HepG2 (cell line): ENCODE measurements around the gene VSX1. TPM values are rescaled to one million over a fixed set of nuclear protein-coding genes. Genes with fewer than 3 reads are reported as not detected.

ENCODE experiments used
- ETS1 ChIP-seq: sonication (generic); formaldehyde crosslinking; IDR thresholded peaks from 2 replicates; pipeline ENCODE4 v1.4.0; 2020; ENCODE audit warnings: missing genetic modification reagents
- GTF3A ChIP-seq: sonication (generic); formaldehyde crosslinking; conservative IDR thresholded peaks from 2 replicates; pipeline ENCODE4 v1.4.0; 2020; ENCODE audit warnings: mild to moderate bottlenecking, missing genetic modification reagents
- MED1 ChIP-seq: sonication (generic); formaldehyde crosslinking; IDR thresholded peaks from 2 replicates; pipeline ENCODE4 v1.4.0; 2020; ENCODE audit warnings: missing genetic modification reagents
- MEF2D ChIP-seq: sonication (generic); formaldehyde crosslinking; IDR thresholded peaks from 2 replicates; pipeline ENCODE4 v1.5.1; 2020; ENCODE audit warnings: mild to moderate bottlenecking, missing genetic modification reagents
- PBX2 ChIP-seq: IDR thresholded peaks from 2 replicates; pipeline ENCODE4 v1.6.1; 2016; ENCODE audit warnings: control low read depth
- RXRB ChIP-seq: IDR thresholded peaks from 2 replicates; pipeline ENCODE4 v1.6.1; 2016; ENCODE audit warnings: borderline replicate concordance, missing genetic modification reagents, missing compliant biosample characterization
- SRSF4 ChIP-seq: fragments of 200-400 bp; formaldehyde crosslinking; IDR thresholded peaks from one replicate; pipeline ENCODE4 v1.6.1; 2018; ENCODE audit warnings: mild to moderate bottlenecking, low read depth, low read length, moderate library complexity; ENCODE audit not compliant: poor library complexity, severe bottlenecking
- TERF1 ChIP-seq: sonication (generic); formaldehyde crosslinking; IDR thresholded peaks from 2 replicates; pipeline ENCODE4 v1.8.0; 2022; ENCODE audit warnings: mild to moderate bottlenecking, missing genetic modification reagents, moderate library complexity
- TP53 ChIP-seq: sonication (generic); formaldehyde crosslinking; conservative IDR thresholded peaks from 2 replicates; pipeline ENCODE4 v1.4.0; 2020; ENCODE audit warnings: missing genetic modification reagents
- ZBED4 ChIP-seq: sonication (generic); formaldehyde crosslinking; IDR thresholded peaks from 2 replicates; pipeline ENCODE4 v1.4.0; 2020; ENCODE audit warnings: missing genetic modification reagents, borderline replicate concordance
- ZBTB33 ChIP-seq: sonication (generic); formaldehyde crosslinking; IDR thresholded peaks from 2 replicates; pipeline ENCODE4 v1.4.0; 2020; ENCODE audit warnings: missing genetic modification reagents
- ZFP62 ChIP-seq: sonication (generic); formaldehyde crosslinking; IDR thresholded peaks from 2 replicates; pipeline ENCODE4 v1.4.0; 2020; ENCODE audit warnings: missing genetic modification reagents
- ZNF570 ChIP-seq: sonication (generic); formaldehyde crosslinking; IDR thresholded peaks from 2 replicates; pipeline ENCODE4 v1.4.0; 2020; ENCODE audit warnings: mild to moderate bottlenecking, missing genetic modification reagents, borderline replicate concordance
- ZNF574 ChIP-seq: sonication (generic); formaldehyde crosslinking; IDR thresholded peaks from 2 replicates; pipeline ENCODE4 v1.4.0; 2020; ENCODE audit warnings: missing genetic modification reagents
- ZNF761 ChIP-seq: sonication (generic); formaldehyde crosslinking; conservative IDR thresholded peaks from 2 replicates; pipeline ENCODE4 v1.4.0; 2020; ENCODE audit warnings: mild to moderate bottlenecking, missing genetic modification reagents
- ZNF788 ChIP-seq: sonication (generic); formaldehyde crosslinking; IDR thresholded peaks from 2 replicates; pipeline ENCODE4 v1.5.0; 2020; ENCODE audit warnings: mild to moderate bottlenecking, missing genetic modification reagents, borderline replicate concordance
- ZNF878 ChIP-seq: sonication (generic); formaldehyde crosslinking; IDR thresholded peaks from 2 replicates; pipeline ENCODE4 v1.8.1; 2023; ENCODE audit warnings: mild to moderate bottlenecking, missing genetic modification reagents, moderate library complexity
- ZSCAN22 ChIP-seq: sonication (generic); formaldehyde crosslinking; IDR thresholded peaks from 2 replicates; pipeline ENCODE4 v1.4.0; 2020; ENCODE audit warnings: mild to moderate bottlenecking, missing genetic modification reagents
- polyA plus RNA-seq, 8 experiments: library from polyadenylated mRNA; depleted of rRNA in 3 of 8; stranded (reverse) in 7 of 8; unstranded in 1 of 8; fragments of >200 nt; fragmentation: Illumina TruSeq in 4 of 8; extraction: Trizol in 4 of 8; gene quantifications; 2 replicates each; pipeline versions ENCODE4 v1.2.1 to v1.2.3, GENCODE V29; 2011 to 2016; ENCODE audit warnings: low read depth in 4 of 8, missing spikeins in 1 of 8, mixed read lengths in 1 of 8; ENCODE audit not compliant: insufficient read depth in 1 of 8
- total RNA-seq, 5 experiments: library from RNA; depleted of rRNA; stranded (reverse); fragments of >200 nt; fragmentation: Illumina TruSeq; extraction: Trizol; gene quantifications; 2 replicates each; pipeline ENCODE4 v1.2.3, GENCODE V29; 2016; ENCODE audit warnings: low read depth in 1 of 5

The VSX1 gene
- total and polyA plus RNA-seq, 2 of the 13 experiments (the other 11 are each of a cell fraction or from before 2014, with no cell fraction given) = 0.04 TPM; not detected in 1

- 0 out of 2 replicates have a peak, but pooled peaks have one; percentile 35 for TF ChIP-seq ZBED4 (CRISPR knock-in tag)
- TF ChIP-seq RXRB (CRISPR knock-in tag) = peak; percentile 17; the same call in 1 of the 2 replicates
- TF ChIP-seq ZSCAN22 (CRISPR knock-in tag) = no peak
- TF ChIP-seq ZNF878 (CRISPR knock-in tag) = no peak
- no peak for TF ChIP-seq MED1 (CRISPR knock-in tag)
- TF ChIP-seq ZBTB33 (CRISPR knock-in tag) = peak; percentile 87
- no peak for TF ChIP-seq TERF1 (CRISPR knock-in tag)
- TF ChIP-seq ZNF761 (CRISPR knock-in tag) = no peak
- TF ChIP-seq SRSF4 = no peak
- no peak for TF ChIP-seq ZNF570 (CRISPR knock-in tag)
- TF ChIP-seq TP53 (CRISPR knock-in tag) = no peak
- no peak for TF ChIP-seq ZFP62 (CRISPR knock-in tag)
- no peak for TF ChIP-seq ETS1 (CRISPR knock-in tag)
- TF ChIP-seq ZNF574 = no peak
- TF ChIP-seq PBX2 (CRISPR knock-in tag) = no peak
- TF ChIP-seq ZNF788 (CRISPR knock-in tag) = peak; percentile 33; the same call in 1 of the 2 replicates
- TF ChIP-seq GTF3A (CRISPR knock-in tag) = no peak
- no peak for TF ChIP-seq MEF2D
Observed at GRCh38 chr20:25046181-25046641, 35.7 kb downstream of the VSX1 start (continued).
